ENCODE measurements around the gene PRDM4. TPM values are rescaled to one million over a fixed set of nuclear protein-coding genes. Genes with fewer than 3 reads are reported as not detected.
"Not testable (repeated sequence)": the region's sequence is repeated elsewhere in the genome, so short reads cannot be mapped to it uniquely, and the experiment has no call there.

PRDM4 gene
- total RNA-seq, 4 donors from 2014 or later = 13.8 to 21.0 (median 19.2) TPM

GRCh38 chr12:107732365-107732764 lies 28.6 kb downstream of the PRDM4 start:
- H3K4me1 ChIP-seq = no peaks in the 10 kb centered on the region
- peaks cover 0 to 42% of the 10 kb centered on the region in 2 donors for H3K36me3 ChIP-seq
- H3K4me3 ChIP-seq = no peak overlapping the region
- TF ChIP-seq POLR2A (IDR thresholded peaks at IDR 0.05) = no peak
- TF ChIP-seq CTCF (IDR thresholded peaks at IDR 0.05 in 4 of 5, conservative IDR thresholded peaks at IDR 0.05 in 1 of 5) = no peak
- in situ Hi-C loops (cut with MboI; ENCODE audit: low sequenced_read_pairs in 4 of 4) = no loop called here
- intact Hi-C loops (cut with DNase I; ENCODE audit: low total_unique reads) = no loop called here
- H3K9me3 ChIP-seq = no peaks in the 10 kb centered on the region
- no peaks in the 10 kb centered on the region for H3K27me3 ChIP-seq
- DNase-seq = no peak
- no peak for ATAC-seq
- no peak overlapping the region for H3K27ac ChIP-seq

GRCh38 chr12:107731366-107731765 lies 29.6 kb downstream of the PRDM4 start:
- Histone ChIP-seq H3K27me3 (no peaks in the 10 kb centered on the region), H3K27ac (no peak overlapping the region), H3K4me3 (no peak overlapping the region), H3K36me3 (peaks cover 0 to 32% of the 10 kb centered on the region in 2 donors), H3K9me3 (no peaks in the 10 kb centered on the region), H3K4me1 (no peaks in the 10 kb centered on the region)
- in situ Hi-C loops (cut with MboI; ENCODE audit: low sequenced_read_pairs in 4 of 4) (no loop called here), intact Hi-C loops (cut with DNase I; ENCODE audit: low total_unique reads) (no loop called here)
- ATAC-seq (no peak), DNase-seq (no peak)
- TF ChIP-seq POLR2A (IDR thresholded peaks at IDR 0.05) = no peak
- TF ChIP-seq CTCF (IDR thresholded peaks at IDR 0.05 in 4 of 5, conservative IDR thresholded peaks at IDR 0.05 in 1 of 5) = no peak

GRCh38 chr12:107730618-107731341 lies 30.2 kb downstream of the PRDM4 start:
- DNase-seq (no peak), ATAC-seq (no peak)
- Histone ChIP-seq H3K27ac (no peak overlapping the region), H3K27me3 (no peaks in the 10 kb centered on the region), H3K4me3 (no peak overlapping the region), H3K36me3 (peaks cover 0 to 26% of the 10 kb centered on the region in 2 donors), H3K9me3 (no peaks in the 10 kb centered on the region), H3K4me1 (no peaks in the 10 kb centered on the region)
- in situ Hi-C loops (cut with MboI; ENCODE audit: low sequenced_read_pairs in 4 of 4) = no loop called here
- intact Hi-C loops (cut with DNase I; ENCODE audit: low total_unique reads) = no loop called here
- no peak for TF ChIP-seq CTCF (IDR thresholded peaks at IDR 0.05 in 4 of 5, conservative IDR thresholded peaks at IDR 0.05 in 1 of 5)
- TF ChIP-seq POLR2A (IDR thresholded peaks at IDR 0.05) = no peak

- in situ Hi-C loops (cut with MboI; ENCODE audit: low sequenced_read_pairs in 4 of 4); H3K27ac ChIP-seq: not testable (repeated sequence)
Measured at GRCh38 chr12:107727742-107728141, 33.2 kb downstream of the PRDM4 start.

GRCh38 chr12:107727327-107727726 lies 33.6 kb downstream of the PRDM4 start:
- H3K27ac ChIP-seq; H3K4me1 ChIP-seq; H3K9me3 ChIP-seq; DNase-seq; ATAC-seq; in situ Hi-C loops (cut with MboI; ENCODE audit: low sequenced_read_pairs in 4 of 4); H3K36me3 ChIP-seq; H3K27me3 ChIP-seq; intact Hi-C loops (cut with DNase I; ENCODE audit: low total_unique reads); H3K4me3 ChIP-seq: not testable (repeated sequence)

More at GRCh38 chr12:107727742-107728141, 33.2 kb downstream of the PRDM4 start:
- H3K4me1 ChIP-seq; H3K36me3 ChIP-seq; ATAC-seq; H3K4me3 ChIP-seq; intact Hi-C loops (cut with DNase I; ENCODE audit: low total_unique reads); H3K9me3 ChIP-seq; H3K27me3 ChIP-seq; DNase-seq: not testable (repeated sequence)

GRCh38 chr12:107718606-107719005 lies 42.3 kb downstream of the PRDM4 start:
- Histone ChIP-seq H3K36me3 (peaks cover 0 to 29% of the 10 kb centered on the region in 2 donors), H3K4me1 (no peaks in the 10 kb centered on the region), H3K9me3 (no peaks in the 10 kb centered on the region), H3K27me3 (no peaks in the 10 kb centered on the region), H3K4me3 (no peak overlapping the region), H3K27ac (no peak overlapping the region)
- in situ Hi-C loops (cut with MboI; ENCODE audit: low sequenced_read_pairs in 4 of 4) = no loop called here
- TF ChIP-seq POLR2A (IDR thresholded peaks at IDR 0.05) (no peak), CTCF (IDR thresholded peaks at IDR 0.05 in 4 of 5, conservative IDR thresholded peaks at IDR 0.05 in 1 of 5) (no peak)
- no peak for ATAC-seq
- no peak for DNase-seq
- intact Hi-C loops (cut with DNase I; ENCODE audit: low total_unique reads) = no loop called here
